Muscle of arm (tissue), 12 donors: ENCODE data around the gene LIPC. TPM values are rescaled to one million over a fixed set of nuclear protein-coding genes. Genes with fewer than 3 reads are reported as not detected.

Source experiments
- DNase-seq: peaks from one replicate; pipeline ENCODE4 v3.0.0-alpha.2; 2013
- polyA plus RNA-seq, 12 donors: library from polyadenylated mRNA; unstranded; fragments of 120-200 nt; gene quantifications; one replicate each; pipeline ENCODE4 v1.2.1, GENCODE V29; 2013; ENCODE audit not compliant: insufficient read length in 12 of 12

Gene LIPC
- polyA plus RNA-seq, 12 donors = 0.20 to 2.4 (median 0.48) TPM; not detected in 2

- no peak for DNase-seq
Observed at GRCh38 chr15:58434334-58434875, 2.6 kb downstream of the LIPC start.

GRCh38 chr15:58436552-58436951 is 4.8 kb downstream of the LIPC start:
- no peak for DNase-seq

DNA sequence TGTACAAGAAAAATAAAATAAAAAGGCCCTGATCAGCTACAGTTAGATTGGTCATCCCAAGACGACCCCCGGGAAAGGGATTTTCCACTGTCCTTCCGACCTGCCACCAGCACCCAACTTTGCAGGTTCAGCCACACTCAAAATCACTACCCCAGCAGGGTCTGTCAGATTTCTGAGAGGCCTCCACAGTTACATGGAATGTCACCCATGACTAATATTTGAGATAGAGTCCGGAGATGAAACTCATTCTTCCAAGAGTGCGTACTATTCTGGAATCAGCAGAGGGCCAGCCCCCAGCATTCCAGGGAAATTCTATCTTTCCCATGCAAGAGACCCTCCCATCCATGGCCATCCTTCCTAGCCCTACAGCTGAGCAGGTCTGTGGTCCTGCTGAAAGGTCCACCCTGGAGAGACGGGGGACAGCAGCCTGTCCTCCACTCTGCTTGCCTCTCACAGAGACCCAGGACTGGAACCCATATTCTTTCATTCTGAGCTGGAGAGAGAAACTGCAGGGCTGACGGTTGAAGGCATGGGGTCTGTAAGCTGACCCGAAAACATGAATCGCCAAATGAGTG is 5.8 kb downstream of the LIPC start:
- DNase-seq = no peak

DNA sequence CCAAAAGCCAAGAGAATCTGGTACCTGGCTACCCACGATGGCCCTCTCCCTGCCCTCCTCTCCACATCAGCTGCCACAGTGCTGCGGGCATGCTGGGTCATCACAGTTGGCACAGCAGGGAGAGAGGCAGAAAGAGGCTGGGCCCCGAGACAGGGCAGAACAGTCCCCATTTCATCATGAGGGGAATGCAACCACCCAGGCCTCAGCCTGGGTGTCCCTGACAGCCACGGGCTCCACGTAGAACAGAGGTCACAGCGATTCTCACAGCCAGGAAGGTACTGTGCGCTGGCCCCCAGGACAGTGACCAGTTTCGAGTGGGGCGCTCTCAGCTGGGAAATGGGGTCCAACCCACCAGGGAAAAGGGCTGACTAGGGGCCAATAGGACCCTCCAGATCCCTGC is 6.3 kb downstream of the LIPC start:
- DNase-seq = no peak

GRCh38 chr15:58438956-58439355 is 7.2 kb downstream of the LIPC start:
- DNase-seq = no peak

DNA sequence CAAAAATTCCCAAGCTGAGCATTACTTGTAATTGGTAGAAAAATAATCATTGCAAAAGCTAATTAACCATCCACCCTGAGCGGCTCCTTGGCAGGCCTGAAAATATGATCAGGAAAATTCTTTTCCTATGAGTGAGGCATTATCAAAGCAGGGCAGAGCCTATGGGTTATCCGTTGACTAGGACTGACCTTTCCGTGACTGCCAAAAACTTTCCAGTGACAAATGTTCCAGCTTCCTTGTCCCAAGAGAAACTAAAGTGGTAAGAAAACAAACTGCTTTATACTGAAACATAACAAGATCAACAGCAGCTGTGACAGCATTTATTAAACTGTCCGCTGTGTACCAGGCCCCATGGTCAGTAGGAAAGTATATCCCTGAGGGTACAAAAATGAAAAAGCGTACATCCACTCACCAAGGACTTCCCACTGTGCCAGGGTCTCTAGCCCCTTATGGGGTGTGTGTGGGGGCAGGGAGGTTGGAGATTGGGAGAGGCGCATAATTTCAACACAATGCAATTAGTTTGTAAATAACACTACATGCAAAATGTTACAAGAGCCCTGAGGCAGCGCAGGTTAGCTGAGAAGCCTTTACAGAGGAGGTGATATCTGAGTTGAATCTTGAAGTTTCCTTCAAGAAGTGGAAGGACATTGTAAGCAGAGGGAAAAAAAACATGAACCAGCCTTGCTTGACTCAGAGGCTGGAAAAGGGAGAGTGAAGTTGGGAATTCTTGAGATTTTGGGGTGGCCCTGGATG is 8.5 kb downstream of the LIPC start:
- DNase-seq = no peak

DNA sequence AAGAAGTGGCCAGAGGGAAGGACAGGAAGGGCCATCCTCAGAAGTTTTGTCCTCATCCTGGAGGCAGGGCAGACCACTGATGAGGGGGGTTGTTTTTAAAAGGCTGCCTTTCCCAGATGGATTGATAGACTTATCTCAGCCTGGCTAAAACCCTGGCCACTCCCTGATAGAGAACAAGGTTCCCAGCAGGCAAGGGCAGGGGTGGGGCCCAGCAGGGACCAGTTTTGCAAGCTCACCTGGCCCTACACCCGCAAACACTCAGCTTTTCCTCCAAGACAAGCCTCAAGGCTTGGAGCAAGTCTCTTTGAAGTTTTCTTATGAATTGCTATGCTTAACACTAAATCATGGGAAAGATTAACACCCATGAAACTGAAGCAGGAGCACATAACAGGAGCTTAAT is 9.1 kb downstream of the LIPC start:
- no peak for DNase-seq

DNA sequence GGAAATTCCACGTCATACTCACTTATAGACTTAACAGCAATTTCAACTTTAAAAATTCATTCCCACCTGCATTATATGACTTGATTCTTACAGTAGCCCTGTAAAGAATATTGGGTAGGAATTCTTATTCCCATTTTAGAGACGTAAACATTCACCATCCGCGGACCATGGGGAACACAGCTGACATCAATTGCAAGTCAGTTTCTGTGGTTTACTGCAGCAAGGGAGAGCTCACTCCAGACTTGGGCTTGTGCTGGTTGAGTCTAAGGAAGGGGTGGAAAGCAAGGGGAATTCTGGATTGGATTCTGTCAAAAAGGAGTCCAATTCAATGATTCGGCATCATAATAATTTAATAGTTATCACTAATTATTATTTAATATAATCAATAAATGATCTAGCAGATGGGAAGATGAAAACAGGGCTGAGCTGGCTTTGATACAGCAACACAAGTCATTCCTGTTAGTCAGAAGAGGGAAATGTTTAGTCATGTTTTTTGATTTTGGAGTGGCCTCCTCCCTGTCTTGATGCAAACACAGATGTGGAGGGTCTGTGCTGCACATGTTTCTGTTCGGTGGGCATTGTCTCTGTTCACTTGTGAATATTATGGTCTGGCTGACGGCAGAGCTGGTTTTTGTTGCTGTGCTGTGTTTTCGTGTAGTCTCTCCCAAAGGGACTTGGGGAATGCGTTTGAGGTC is 9.7 kb downstream of the LIPC start:
- no peak for DNase-seq

GRCh38 chr15:58442122-58442521 is 10.3 kb downstream of the LIPC start:
- DNase-seq = no peak

DNA sequence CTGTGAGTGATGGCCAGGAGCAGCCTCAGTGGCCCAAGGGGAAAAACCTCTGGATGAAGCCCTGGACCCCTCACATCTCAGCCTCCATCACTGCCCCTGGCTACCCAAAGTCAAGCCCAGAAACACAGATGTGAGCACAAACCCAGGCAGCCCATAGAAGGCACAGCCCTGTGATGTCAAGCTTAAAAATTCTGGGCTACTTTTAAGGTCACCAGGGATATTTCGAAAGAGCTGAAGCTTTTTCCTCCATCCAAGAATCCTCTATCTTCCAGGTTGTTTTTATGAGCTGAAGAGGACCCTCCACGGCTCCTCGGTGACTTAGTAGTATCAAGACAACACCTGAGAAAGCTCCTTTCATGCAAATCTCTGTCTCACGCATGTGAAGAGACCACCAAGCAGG is 11.5 kb downstream of the LIPC start:
- no peak for DNase-seq

DNA sequence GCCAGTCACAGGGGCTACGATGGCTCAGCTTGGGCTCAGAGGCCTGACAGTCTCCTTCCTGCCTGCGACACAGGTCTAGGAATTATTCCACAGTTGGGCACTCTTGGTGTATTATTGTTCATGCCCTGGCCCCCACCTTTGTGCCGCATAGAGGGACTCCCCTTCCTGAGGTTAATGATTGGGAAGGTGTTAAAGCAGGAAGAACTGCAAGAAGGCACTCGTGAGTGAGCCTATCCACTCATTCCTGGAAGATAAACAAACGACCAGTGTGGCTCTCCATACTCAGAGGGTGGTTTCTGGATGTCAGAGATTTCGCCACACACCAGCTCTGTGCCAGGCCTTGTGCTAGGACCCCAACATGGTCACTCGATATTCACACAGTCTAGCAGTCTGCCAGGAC is 12.3 kb downstream of the LIPC start:
- DNase-seq = no peak

- no peak for DNase-seq
Observed at GRCh38 chr15:58444658-58445332, 13.0 kb downstream of the LIPC start.

DNA sequence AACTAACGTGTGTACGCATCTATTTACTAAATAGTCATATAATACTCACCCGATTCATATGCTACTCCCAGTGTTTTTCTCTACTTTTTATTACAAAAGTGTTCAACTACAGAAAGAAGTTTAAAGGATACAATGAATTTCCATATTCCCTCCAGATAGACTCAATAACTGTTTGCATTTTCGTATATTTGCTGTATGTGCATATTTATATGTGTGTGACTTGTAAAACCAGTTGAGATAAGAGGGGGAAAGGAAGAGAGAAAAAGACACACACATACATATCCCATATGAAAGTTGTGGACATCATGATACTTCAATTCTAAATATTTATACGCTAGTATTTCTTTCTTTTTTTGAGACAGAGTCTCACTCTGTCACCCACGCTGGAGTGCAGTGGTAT is 14.1 kb downstream of the LIPC start:
- no peak for DNase-seq

DNA sequence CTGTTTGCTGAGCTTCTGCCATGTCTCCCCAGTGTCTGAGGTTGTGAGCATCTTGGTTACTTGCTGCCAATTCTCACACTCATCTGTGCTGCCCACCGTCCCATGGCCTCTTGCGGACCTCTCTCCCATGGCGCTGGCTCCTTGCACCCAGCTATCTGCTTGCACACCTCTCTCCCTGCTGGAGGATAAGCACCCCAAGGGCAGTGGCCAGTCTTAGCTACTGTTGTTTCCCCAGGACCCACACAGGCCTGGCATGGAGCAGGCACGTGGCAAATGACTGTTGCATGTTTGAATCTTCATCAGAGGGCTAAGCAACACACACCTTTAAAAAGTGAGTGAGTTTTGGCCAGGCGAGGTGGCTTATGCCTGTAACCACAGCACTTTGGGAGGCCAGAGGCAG is 14.7 kb downstream of the LIPC start:
- no peak for DNase-seq

DNA sequence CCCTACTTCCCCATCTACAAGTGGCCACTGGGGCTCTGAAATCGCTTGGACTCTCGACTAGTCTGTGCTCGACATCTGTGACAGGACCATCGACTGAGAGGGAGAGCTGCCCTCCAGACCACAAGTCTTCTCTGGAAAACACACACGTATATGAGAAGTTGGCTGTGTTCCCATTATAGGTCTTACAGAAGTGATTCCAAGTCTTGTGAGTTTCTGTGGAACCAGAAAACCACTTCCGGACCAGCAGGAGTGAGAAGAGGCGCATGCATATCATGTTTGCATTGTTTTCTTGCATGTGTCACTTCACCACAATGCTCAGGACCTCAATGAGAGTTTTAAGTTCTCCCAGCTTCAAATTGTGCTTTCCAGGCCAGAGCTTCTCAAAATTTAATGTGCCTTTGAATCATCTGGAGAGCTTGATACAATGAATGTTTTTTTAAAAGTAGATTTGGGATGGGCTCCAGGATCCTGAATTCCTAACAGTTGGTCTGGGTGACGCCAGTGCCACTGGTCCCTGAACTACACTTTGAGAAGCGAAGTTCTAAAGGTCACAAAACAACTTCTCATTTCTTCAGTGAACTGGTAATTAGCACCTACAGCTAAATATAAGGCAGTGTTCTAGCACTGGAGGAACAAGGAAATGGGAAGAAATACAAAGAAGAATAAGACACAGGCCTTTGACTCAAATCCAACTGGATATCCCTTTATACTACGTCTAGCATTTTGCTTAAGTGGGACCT is 15.7 kb downstream of the LIPC start:
- no peak for DNase-seq

GRCh38 chr15:58448331-58448730 is 16.5 kb downstream of the LIPC start:
- no peak for DNase-seq

DNA sequence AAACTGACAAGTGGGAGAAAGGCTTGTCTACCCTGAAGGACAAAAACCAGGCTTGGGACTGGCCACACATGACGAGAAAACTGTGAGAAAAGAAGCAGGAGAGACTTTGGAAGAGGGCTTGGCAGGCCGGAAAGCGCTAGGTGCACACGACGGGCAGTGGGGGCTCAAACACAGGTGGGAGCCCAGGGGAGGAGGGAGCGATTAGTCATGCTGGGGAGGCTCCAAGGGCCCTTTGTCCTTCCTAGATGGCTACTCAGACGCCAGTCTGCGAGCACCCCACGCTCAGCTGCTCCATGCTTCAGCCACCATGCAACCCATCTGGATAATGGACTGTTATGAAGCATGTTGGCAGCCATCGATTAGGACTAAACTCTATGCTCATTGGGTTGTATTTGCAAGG is 17.1 kb downstream of the LIPC start:
- DNase-seq = no peak

DNA sequence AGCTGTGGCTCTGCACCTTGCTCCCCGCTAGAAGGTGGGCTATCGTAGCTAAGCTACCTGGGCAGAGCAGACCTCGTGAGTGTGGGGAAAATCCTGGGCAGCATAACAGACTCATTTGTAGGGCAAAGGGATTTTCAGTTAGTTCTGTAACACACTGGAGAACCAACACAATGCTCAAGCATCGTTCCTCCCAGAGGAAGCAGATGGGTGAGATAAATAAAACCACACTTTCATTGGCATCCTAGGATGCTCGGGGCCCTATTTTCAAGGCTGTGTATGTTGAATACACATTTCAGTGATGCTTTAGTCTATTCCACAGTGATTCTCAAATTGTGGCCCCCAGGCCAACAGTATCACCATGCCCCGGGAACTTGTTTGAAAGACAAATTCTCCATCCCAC is 20.0 kb downstream of the LIPC start:
- DNase-seq = no peak

GRCh38 chr15:58452775-58453174 is 21.0 kb downstream of the LIPC start:
- DNase-seq = no peak

DNA sequence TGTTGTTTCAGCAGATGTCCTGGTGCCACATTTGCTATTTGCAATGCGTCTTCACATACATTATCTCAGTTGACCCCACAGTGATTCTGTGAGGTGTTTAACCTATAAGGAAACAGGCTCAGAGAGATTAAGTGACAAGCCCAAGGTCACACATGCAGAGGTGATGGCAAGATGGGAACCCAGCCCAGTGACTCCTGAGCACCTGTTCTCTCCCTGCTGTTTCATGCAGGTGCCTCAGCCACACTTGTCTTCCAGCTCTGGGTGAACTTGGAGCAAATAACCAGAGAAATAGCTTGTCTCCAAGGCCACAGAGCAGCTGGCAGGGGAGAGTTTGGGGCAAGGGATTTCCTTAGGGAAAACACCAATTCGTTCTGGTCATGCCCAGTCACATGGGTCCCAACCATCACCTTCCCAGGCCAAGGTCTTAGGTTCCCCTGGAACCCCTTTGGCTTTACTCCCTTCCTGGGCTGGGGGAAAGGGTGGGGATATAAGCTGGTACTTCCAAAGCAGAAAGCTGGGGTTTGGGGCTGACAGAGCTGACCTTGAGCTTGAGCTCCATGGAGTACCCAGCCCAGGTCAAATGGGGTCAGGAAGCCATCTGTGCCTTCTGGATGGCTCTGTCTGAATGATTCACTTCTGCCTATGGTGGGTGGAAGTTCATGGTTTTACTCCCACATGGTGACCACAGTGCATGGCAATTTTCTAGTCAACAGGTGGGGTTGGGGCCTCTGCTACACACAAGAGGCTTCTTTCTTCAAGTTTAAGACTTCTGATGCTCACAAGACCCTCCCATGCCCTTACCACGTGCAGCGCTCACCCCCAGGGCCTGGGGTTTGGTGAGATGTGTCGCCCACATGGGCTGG is 22.4 kb downstream of the LIPC start:
- DNase-seq = no peak

DNA sequence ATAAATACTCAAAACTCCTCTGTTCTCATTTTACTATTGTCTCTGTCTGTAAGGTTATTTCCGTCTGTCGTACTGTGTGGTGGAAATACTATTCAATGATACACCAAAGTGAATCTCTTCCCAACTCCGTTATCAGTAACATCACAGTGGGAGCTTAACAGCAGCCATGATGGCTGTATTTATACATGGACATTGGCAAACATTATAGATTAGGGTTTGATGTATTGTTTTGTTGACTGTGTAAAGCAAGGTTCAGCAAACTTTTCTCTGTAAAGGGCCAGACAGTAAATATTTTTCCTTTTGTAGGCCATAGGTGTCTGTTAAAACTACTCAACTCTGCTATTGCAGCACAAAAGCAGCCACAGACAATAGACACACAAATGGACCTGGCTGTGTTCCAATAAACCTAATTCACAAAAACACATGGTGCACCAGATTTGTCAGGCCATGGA is 23.2 kb downstream of the LIPC start:
- DNase-seq = no peak
